Measurements from ENCODE around the gene LSG1.
"Not testable (repeated sequence)": the region's sequence is repeated elsewhere in the genome, so short reads cannot be mapped to it uniquely, and the experiment has no call there.

Gene LSG1

GRCh38 chr3:194659778-194660177 lies 12.2 kb downstream of the LSG1 start:
- in situ Hi-C loops (cut with HindIII; ENCODE audit: low sequenced_read_pairs): no loop called here

- in situ Hi-C loops (cut with HindIII; ENCODE audit: low sequenced_read_pairs): no loop called here
Observed at GRCh38 chr3:194658477-194659242, 13.3 kb downstream of the LSG1 start.

GRCh38 chr3:194657439-194657838 lies 14.6 kb downstream of the LSG1 start:
- in situ Hi-C loops (cut with HindIII; ENCODE audit: low sequenced_read_pairs): no loop called here

- in situ Hi-C loops (cut with HindIII; ENCODE audit: low sequenced_read_pairs): no loop called here
Observed at GRCh38 chr3:194654443-194654842, 17.5 kb downstream of the LSG1 start.

DNA sequence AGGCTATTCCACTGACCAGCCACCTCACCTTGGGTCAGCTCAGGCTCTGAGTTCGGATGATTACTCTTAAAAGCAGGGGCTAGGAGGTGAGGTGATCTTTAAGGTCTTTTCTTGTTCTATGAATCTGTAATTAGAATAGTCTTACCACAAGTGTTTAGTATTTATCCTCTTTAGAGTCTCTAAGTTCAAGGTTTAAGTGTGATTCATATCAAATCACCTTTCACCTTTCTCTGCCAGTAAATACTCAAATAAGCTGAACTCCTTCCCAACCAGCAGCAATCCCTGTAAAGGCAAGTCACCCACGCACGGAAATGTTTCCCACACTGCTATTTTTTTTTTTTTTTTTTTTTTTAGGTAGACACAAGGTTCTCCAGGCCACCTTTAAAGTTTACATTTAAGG lies 24.2 kb downstream of the LSG1 start:
- in situ Hi-C loops (cut with HindIII; ENCODE audit: low sequenced_read_pairs): no loop called here

- in situ Hi-C loops (cut with HindIII; ENCODE audit: low sequenced_read_pairs): no loop called here
Observed at GRCh38 chr3:194642769-194643168, 29.2 kb downstream of the LSG1 start.

GRCh38 chr3:194640829-194641228 lies 31.2 kb downstream of the LSG1 start:
- in situ Hi-C loops (cut with HindIII; ENCODE audit: low sequenced_read_pairs): no loop called here

DNA sequence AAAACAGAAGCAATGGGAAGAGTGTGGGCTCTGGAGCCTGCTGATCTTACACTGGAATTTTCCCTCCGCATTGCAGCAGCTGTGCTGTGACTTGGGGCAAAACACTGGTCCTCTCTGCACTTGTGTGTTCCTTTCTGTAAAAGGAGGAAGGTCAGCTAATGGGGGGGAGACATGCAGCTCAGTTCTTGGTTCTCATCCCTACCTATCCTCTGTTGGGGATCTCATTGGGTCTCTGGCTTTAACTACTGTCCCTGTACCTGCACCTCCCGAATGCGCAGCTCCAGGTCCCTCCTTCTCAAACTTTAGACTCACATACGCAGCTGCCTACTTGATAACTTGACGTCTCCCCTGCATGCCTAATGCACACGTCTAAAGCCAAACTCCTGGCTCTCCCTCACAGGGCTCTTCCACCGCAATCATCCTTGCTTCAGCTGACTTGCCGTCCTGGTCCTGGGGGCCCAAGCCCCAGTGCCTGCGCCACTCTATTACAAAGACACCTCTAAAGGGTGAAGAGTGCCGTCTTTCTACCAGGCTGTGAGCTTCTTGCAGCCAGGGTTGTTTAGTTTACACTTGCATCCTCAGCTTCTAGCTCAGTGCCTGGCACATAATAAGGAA lies 32.9 kb downstream of the LSG1 start:
- in situ Hi-C loops (cut with HindIII; ENCODE audit: low sequenced_read_pairs): no loop called here

DNA sequence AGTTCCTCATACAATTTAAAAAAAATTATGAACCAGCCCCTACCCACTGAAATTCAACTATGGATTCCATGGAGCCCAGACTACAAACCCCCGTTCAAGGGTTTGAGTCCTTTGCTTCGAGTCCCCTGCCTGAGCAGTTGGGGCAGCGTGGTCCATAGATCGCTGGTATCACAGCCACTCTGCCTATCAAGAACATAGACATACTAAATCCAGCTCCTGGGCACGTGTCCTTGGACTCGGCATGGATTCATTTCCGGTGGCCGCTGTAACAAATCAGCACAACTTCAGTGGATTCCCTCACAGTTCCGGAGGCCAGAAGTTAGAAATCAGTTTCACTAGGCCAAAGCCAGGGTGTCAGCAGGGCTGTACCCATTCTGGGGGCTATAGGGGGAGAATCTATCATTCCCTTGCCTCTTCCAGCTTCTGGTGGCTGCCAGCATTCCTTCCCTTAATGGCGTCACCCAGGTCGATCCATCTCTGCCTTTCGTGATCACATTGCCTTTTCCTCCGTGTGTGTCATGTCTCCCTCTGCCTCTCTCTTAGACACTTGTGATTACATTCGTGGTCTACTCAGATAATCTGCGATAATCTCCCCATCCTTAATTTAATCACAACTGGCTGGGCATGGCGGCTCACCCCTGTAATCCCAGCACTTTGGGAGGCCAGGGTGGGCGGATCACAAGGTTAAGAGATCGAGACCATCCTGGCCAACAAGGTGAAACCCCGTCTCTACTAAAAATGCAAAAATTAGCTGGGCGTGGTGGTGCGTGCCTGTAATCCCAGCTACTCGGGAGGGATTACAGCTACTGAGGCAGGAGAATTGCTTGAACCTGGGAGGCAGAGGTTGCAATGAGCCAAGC lies 34.2 kb downstream of the LSG1 start:
- in situ Hi-C loops (cut with HindIII; ENCODE audit: low sequenced_read_pairs): no loop called here

GRCh38 chr3:194637066-194637465 lies 34.9 kb downstream of the LSG1 start:
- in situ Hi-C loops (cut with HindIII; ENCODE audit: low sequenced_read_pairs): no loop called here

DNA sequence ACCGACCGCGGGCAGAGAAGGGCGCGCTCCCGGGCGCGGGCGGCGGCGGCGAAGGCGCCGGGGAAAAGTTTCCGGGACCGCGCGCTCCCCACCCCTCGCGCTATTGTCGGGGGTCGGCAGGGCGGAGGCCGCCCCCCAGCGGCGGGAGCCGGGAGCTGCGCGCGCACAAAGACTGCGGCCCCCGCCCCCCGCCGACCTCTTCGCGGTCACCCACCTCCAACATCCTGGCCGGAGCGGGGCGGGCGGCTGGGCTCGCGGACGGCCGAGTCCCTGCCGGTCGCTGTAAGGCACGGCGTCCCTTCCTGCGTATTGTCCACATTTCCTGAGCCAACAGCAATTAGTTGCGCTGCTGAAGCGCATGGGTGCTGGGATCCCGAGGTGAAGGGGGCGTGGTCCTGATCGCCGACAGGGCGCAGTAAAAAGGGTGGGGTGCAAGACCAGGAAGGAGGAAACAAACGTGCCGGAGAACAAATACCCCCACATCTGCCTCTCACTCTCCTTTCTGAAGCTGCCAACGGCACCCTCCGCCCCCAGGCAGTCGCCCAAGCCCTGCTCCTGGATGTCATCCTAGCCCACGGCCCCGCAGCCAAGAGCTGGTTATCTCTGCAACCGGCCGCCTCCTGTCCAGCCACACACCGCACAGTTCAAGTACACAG lies 38.5 kb downstream of the LSG1 start, which contains the start of gene TMEM44:
Gene TMEM44 (minus strand): TSS at position 71 of the 656 bp plus-strand sequence. CDS start 204 bp downstream, outside the sequence.
- in situ Hi-C loops (cut with HindIII; ENCODE audit: low sequenced_read_pairs): no loop called here

DNA sequence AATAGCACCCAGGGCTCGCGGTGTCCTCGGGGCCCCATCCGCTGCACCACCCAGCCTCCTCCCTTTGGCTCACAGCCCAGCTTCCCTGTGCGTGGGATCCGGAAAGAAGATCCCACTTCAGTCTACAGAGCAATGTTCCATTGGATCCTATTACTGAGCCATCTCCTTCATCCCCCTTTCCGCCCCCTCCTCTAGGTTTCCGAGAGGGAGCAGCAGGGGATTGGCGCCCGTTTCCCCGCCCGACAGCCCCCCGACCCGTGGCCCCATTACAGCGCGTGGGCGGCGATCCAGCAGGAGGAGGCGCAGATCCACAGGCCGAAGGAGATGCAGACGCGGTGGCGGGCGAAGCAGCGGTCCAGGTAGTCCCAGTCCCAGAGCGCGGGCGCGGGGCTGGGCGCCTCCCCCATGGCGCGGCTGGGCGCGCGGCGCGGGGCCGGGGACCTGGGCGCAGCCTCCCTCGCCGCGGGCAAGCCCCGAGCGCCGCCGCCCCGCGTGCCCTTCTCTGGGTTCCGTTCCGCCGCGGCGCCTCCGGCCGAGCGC lies 39.1 kb downstream of the LSG1 start:
- in situ Hi-C loops (cut with HindIII; ENCODE audit: low sequenced_read_pairs): no loop called here

DNA sequence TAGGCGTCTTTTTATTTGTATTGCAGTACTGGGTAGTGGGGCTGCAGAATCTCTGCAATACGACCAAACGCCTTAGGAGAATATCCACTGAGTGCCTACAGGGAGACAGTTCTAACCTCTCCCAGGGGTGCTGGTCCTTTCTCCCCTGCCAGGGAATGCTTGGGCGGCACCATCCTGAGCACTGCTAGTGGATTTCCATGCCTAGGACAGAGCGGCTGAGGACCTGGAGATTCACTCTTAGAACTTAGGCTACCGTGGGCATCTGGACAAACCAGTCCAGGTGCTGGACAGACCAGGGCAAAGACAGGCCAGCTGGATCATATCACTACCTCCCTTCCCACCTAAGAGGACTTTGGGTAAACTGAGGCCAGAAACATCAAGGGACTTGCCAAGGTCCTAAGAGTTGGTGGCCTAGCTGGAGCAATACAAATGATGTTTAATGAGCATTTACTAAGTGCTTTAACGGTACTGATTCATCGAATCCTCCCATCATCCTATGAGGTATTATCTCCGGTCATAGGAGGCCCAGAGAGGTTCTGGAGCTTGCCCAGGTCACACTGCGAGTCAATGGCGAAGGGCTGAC lies 39.7 kb downstream of the LSG1 start:
- in situ Hi-C loops (cut with HindIII; ENCODE audit: low sequenced_read_pairs): no loop called here

- in situ Hi-C loops (cut with HindIII; ENCODE audit: low sequenced_read_pairs): no loop called here
Observed at GRCh38 chr3:194631696-194632095, 40.3 kb downstream of the LSG1 start.

DNA sequence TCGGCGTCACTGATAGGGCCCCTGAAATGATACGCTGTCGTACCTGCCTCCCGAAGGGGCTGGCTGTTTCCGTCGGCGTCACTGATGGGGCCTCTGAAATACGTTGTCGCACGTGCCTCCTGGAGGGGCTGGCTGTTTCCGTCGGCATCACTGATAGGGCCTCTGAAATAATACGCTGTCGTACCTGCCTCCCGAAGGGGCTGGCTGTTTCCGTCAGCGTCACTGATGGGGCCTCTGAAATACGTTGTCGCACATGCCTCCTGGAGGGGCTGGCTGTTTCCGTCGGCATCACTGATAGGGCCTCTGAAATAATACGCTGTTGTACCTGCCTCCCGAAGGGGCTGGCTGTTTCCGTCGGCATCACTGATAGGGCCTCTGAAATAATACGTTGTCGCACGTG lies 41.3 kb downstream of the LSG1 start:
- in situ Hi-C loops (cut with HindIII; ENCODE audit: low sequenced_read_pairs): not testable (repeated sequence)

DNA sequence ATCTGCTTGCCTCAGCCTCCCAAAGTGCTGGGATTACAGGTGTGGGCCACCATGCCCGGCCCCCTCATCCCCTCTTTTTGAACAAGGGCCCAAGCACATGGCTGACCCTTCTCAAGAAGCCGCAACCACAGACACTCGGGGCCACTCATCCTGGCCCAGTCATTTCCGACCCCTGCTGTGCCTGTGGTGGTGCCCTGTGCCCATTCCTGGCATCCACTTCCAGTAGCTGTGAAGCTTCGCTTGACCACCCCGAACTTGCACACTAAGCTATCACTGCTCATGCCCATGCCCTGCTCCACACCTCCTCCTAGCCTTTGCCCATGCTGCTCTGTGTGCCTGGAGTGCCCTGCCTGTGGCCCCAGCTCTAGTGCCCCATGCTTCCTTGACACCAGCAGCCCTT lies 47.0 kb downstream of the LSG1 start:
- in situ Hi-C loops (cut with HindIII; ENCODE audit: low sequenced_read_pairs): no loop called here

GRCh38 chr3:194623449-194624290 lies 48.3 kb downstream of the LSG1 start:
- in situ Hi-C loops (cut with HindIII; ENCODE audit: low sequenced_read_pairs): no loop called here

- in situ Hi-C loops (cut with HindIII; ENCODE audit: low sequenced_read_pairs): no loop called here
Observed at GRCh38 chr3:194622621-194623340, 49.2 kb downstream of the LSG1 start.

GRCh38 chr3:194621947-194622346 lies 50.0 kb downstream of the LSG1 start:
- in situ Hi-C loops (cut with HindIII; ENCODE audit: low sequenced_read_pairs): no loop called here
